GM19099 (cell line): ENCODE data around the gene RAB21.

Experiments
- POLR2A ChIP-seq: IDR thresholded peaks from 3 replicates; pipeline ENCODE4 v1.6.1; 2011; ENCODE audit warnings: low read depth; ENCODE audit not compliant: insufficient read length; ENCODE audit errors: extremely low read depth

Gene RAB21

DNA sequence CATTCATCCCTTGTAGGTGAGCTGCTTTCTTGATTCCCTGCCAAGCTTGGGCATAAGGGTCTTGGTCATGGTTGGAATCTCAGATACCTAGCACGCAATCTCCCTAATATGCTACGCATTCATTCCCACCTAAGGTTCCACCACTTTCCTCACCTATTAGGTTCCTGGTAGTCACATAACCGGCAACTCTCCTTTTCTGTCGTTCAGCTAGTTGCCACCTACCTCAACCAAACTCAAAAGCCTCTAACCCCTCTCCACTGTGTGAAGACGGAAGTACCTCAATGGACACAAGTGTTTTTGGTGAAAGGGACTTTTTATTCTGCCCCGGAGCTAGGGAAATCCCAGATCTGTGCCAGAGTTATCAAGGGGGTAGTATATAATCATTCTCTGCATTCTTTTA lies 83.6 kb downstream of the RAB21 start:
- TF ChIP-seq POLR2A: no peak

DNA sequence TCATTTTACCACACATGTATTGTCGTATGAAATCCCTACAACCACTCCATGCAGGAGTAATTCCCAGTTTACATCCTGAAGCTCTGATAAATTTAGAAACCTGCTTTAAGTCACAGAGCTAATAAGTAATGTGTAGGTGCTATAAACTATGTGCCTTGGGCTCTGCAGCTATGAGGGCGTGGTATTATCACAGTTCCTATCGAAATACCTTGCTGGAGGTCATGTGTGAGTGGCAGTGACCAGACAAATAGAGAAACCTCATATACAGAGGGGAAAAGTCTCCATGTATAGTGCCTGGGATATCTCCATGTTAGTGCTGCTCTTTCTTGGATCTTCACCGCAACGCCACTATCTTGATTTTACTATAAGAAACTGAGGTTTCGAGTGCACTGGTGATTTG lies 84.0 kb downstream of the RAB21 start:
- TF ChIP-seq POLR2A: no peak

DNA sequence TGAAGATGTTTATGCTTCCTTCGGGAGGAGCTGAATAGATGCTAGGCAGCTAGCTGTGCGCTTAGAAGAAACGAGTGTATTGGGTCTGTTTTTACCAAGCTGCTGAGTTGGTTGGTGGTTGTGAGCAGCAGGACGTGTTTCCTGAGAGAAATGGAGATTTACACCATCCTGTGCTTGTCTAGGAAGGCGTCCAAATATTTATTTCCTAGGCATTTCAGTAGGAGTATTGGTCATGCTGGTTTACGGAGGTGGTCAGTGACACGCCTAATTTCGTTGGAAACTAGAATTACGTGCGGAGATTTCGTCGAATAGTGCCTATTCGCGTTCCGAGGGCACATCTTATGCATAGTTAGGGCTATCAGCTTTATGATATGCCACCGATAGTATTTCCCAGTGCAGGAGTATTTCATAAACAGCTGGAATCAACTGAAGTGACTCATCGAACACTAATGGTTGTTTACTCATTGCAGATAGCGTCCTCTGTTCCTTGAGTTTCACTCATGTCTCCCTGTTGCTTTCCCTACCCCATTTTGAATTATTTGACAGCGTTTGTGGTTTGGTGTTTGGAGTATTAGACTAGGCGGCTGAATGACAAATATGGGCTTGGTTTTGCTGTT lies 85.7 kb downstream of the RAB21 start:
- no peak for TF ChIP-seq POLR2A

DNA sequence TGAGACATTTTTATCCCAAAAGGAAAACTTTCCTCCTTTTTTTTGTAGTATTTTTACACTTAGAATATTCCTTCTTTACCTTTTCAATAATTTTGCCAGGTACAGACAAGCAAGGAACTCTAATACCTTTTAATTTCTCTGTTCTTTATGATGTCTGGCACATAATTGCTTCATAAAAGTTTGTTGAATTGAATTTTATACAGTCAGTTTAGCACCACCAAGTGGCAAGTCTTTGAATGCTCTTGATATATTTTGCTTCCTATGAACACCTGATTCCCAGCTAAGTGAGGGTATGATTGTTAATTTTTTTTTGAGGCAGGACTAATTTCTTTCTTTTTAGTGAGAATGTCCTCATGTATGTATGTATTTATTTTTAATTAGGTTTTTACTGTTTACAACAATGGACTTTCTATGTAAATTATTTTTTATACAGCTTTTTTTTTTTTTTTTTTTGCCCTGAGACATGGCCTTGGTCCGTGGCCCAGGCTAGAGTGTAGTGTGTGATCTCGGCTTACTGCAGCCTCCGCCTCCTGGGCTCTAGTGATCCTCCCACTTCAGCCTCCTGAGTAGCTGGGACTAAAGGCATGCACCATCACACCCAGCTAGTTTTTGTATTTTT lies 91.8 kb downstream of the RAB21 start:
- no peak for TF ChIP-seq POLR2A

DNA sequence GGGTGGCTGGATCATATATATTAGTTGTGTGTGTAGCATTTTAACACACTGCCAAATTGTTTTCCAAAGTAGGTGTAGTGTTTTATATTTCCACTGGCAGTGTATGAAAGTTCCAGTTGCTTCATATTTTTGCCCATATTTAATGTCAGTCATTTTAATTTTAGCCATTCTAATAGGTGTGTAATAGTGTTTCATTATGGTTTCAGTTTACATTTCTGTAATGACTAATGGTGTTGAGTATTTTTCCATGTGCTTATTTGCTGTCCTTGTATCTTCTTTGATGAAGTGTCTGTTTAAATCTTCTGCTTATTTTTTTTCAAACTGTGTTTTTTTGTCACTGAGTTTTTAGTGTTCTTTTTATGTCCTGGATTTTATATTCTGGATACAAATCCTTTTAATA lies 93.5 kb downstream of the RAB21 start:
- no peak for TF ChIP-seq POLR2A

DNA sequence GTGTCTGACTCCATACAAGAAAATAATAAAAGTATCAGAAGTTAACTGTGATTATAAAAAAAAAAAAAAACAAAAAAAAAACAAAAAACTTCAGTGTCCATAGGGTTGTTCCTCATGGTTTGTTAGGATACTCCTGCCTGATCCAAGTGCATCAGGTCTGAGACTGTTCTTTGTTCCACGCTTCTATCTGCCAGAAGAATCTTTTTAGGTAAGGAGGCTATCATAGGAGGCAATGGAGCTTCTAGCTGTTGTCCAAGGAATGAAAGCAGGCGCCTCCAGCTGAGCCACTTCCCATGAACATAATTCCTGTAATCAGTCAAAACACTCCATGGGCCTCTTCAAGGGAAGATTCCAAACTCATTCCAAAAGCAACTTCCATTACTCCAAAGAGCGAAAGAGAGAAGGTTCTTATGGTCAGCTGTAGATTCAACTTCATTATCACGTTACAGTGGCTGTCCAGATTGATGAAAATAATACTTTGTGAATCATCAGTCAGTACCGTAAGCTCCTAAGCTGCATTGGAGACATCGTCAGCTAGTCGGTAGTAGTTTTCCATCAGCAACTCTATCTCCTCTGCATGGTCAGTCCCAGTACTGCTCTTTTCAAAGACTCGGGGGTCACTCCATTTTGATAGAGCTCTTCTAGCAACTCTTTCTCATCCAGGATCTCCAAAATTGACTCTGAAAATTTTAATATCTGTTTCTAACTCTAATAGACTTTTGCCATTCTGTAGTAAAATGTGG lies 94.6 kb downstream of the RAB21 start:
- TF ChIP-seq POLR2A: no peak
